Adrenal gland (tissue), 12 donors: ENCODE measurements around the gene CATSPERZ. TPM values are rescaled to one million over a fixed set of nuclear protein-coding genes. Genes with fewer than 3 reads are reported as not detected.
A peak's percentile ranks its signal among the peaks of the same experiment; 100 is the strongest.
"Not testable (repeated sequence)": the region's sequence is repeated elsewhere in the genome, so short reads cannot be mapped to it uniquely, and the experiment has no call there.

Source experiments
- DNase-seq, 7 donors: peaks; one replicate each; pipeline ENCODE4 v3.0.0-alpha.2; 2019 to 2020
- H3K27ac ChIP-seq, 5 donors: fragments of 200-600 bp; sonication (generic) in 4 of 5; 1 replicate in 3 of 5; 2 replicates in 2 of 5; pipeline versions ENCODE4 v1.5.1 to v1.8.0; 2016 to 2020; ENCODE audit warnings: mild to moderate bottlenecking in 1 of 5
- H3K27me3 ChIP-seq: fragments of 200-600 bp; 2 replicates; pipeline ENCODE4 v1.8.0; 2021
- H3K36me3 ChIP-seq, 2 donors: fragments of 200-600 bp; replicated peaks in 1 of 2; 1 replicate in 1 of 2; 2 replicates in 1 of 2; pipeline versions ENCODE4 v1.5.1 to v1.8.0; 2018 to 2022
- H3K4me1 ChIP-seq, 2 donors: fragments of 200-600 bp; replicated peaks in 1 of 2; 1 replicate in 1 of 2; 2 replicates in 1 of 2; pipeline versions ENCODE4 v1.5.1 to v1.8.0; 2018 to 2021
- H3K4me3 ChIP-seq, 4 donors: fragments of 200-600 bp; sonication (generic) in 3 of 4; one replicate each; pipeline ENCODE4 v1.5.1; 2016 to 2018
- H3K9me3 ChIP-seq, 3 donors: fragments of 200-600 bp; sonication (generic) in 1 of 3; replicated peaks in 1 of 3; 1 replicate in 2 of 3; 2 replicates in 1 of 3; pipeline versions ENCODE4 v1.5.1 to v1.8.0; 2016 to 2021
- POLR2A ChIP-seq, 2 donors: fragments of 450-650 bp; IDR thresholded peaks; one replicate each; pipeline ENCODE4 v1.6.1; 2017; ENCODE audit warnings: antibody characterized with exemption in 2 of 2, mild to moderate bottlenecking in 2 of 2, moderate library complexity in 1 of 2
- WGBS, 4 donors: extraction: QIAGEN DNeasy Blood & Tissue Kit in 2 of 4; methylation state at CpG; one replicate each; pipeline versions ENCODE4 v1.1.5 to v1.1.7; 2013 to 2017; 5-methylcytosine and 5-hydroxymethylcytosine counted together
- intact Hi-C, 2 donors: fragments of 100-400 bp; cut with DNase I; formaldehyde crosslinking; loops; one replicate each; pipeline versions ENCODE4 v1.14.1 to v1.15.0; 2022 to 2023
- polyA plus RNA-seq, 3 donors: library from polyadenylated mRNA; stranded (reverse); fragments of 200-250 nt in 2 of 3; fragments of 350-450 nt in 1 of 3; fragmentation: Illumina TruSeq in 1 of 3; extraction: RNeasy Lipid Tissue Mini Kit (QIAGEN cat#74804) in 1 of 3; gene quantifications; one replicate each; pipeline ENCODE4 v1.2.3, GENCODE V29; 2013 to 2014
- total RNA-seq, 9 donors: library from RNA; depleted of rRNA in 4 of 9; stranded (reverse); fragments of >200 nt in 4 of 9; fragments of 120-200 nt in 1 of 9; fragmentation: NEBNext Ultra II Directional in 1 of 9; extraction: Animal tissue kit (Norgen Biotek cat#: 25700) in 1 of 9; gene quantifications; one replicate each; pipeline versions ENCODE4 v1.1.0 to v1.2.4, GENCODE V29; 2013 to 2023
- TF ChIP-seq, protein P1 (sequence below), 6 experiments: fragments of 450-650 bp in 4 of 6; fragments of 200-600 bp in 2 of 6; sonication (generic) in 1 of 6; IDR thresholded peaks; 1 replicate in 5 of 6; 2 replicates in 1 of 6; pipeline versions ENCODE4 v1.5.1 to v1.8.0; 2016 to 2021; ENCODE audit warnings: antibody characterized with exemption in 6 of 6, mild to moderate bottlenecking in 2 of 6, moderate library complexity in 1 of 6
- donor health status: healthy with polysubstance abuse.
- donor health status: Bipolar disorder and iron deficiency.
- donor health status: DM: yes; HTN: yes; CAD: no.
- donor health status: DM: no; HTN: no; CAD: no.
- donor health status: DM: no; HTN: no; CAD: no.
- donor health status: DM: yes; HTN: yes; CAD: no.

The CATSPERZ gene
- total and polyA plus RNA-seq, 12 donors, result 0.28 to 1.2 (median 0.71) TPM; not detected in 8

DNA sequence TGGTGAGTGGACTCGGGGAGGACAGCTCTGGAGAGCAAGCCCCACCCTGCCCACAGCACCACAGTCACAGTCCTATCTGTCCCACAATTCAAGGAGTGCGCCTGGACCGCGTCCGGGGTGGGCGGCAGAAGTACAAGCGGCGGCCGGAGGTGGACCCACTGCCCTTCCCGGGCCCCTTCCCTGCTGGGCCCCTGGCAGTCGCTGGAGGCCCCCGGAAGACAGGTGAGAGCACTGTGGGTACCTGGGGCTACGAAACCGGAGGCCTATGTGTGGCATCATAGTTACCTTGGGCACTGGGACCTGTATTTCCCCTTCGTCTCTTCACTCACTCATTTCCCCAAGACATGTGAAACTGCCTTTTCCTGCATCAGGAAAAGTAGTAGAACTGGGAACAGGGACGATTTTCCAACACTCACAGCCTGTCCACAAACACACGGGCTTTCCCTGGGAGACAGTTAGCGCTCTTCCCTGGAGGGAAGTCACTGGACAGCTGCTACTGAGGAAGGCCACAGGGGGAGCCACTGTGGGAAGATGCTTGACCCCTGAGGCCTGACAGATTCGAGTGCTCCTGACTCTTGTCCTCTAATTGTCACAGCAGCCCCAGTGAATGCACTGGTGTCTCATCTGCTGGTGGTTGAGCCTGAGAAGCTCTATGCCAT is 14.1 kb downstream of the CATSPERZ start:
- no peaks in the 10 kb centered on the region for H3K9me3 ChIP-seq
- no peak for TF ChIP-seq POLR2A (IDR thresholded peaks at IDR 0.05)
- TF ChIP-seq, protein P1, sequence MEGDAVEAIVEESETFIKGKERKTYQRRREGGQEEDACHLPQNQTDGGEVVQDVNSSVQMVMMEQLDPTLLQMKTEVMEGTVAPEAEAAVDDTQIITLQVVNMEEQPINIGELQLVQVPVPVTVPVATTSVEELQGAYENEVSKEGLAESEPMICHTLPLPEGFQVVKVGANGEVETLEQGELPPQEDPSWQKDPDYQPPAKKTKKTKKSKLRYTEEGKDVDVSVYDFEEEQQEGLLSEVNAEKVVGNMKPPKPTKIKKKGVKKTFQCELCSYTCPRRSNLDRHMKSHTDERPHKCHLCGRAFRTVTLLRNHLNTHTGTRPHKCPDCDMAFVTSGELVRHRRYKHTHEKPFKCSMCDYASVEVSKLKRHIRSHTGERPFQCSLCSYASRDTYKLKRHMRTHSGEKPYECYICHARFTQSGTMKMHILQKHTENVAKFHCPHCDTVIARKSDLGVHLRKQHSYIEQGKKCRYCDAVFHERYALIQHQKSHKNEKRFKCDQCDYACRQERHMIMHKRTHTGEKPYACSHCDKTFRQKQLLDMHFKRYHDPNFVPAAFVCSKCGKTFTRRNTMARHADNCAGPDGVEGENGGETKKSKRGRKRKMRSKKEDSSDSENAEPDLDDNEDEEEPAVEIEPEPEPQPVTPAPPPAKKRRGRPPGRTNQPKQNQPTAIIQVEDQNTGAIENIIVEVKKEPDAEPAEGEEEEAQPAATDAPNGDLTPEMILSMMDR (IDR thresholded peaks at IDR 0.05), result no peak
- H3K27me3 ChIP-seq, result no peaks in the 10 kb centered on the region
- H3K36me3 ChIP-seq, result peaks cover 0 to 23% of the 10 kb centered on the region in 2 donors
- H3K27ac ChIP-seq, result peak overlapping the region in 4 of 5 donors; percentile 41 to 85 (median 63)
- intact Hi-C loops, result loop anchor here in 1 of 2 donors (5.0 kb wide), 1 partner anchor 38 kb away; no protein-coding TSS in a partner anchor
- H3K4me3 ChIP-seq, result no peak overlapping the region
- DNase-seq, result no peak
- WGBS, 4 donors, result 84 to 88% (median 85%) methylated on average over 15 to 19 of the region's 19 CpGs
- H3K4me1 ChIP-seq, result peaks cover 6 to 14% of the 10 kb centered on the region in 2 donors

DNA sequence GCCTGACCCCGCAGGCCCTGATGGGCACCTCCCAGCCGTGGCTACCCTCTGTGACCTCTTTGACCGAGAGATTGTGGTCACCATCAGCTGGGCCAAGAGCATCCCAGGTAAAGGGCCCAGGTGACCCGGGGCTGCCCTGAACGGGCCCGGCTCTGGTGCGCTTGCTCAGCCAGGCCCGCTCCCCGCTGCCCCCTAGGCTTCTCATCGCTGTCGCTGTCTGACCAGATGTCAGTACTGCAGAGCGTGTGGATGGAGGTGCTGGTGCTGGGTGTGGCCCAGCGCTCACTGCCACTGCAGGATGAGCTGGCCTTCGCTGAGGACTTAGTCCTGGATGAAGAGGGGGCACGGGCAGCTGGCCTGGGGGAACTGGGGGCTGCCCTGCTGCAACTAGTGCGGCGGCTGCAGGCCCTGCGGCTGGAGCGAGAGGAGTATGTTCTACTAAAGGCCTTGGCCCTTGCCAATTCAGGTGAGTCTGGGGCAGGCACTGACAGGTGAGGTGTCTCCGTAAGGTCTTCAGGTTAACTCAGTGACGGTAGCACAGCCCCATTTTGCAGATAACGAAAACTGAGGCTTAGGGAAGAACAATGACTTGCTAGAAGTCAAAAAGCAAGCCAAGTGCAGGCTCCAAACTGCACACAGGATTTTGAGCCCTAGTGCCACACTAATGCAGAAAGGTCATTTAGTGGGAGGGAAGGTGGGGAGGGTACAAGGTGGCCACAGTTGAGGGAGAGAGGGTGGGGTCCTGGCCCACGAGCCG is 14.8 kb downstream of the CATSPERZ start:
- intact Hi-C loops, result loop anchor here in 1 of 2 donors (5.0 kb wide), 1 partner anchor 37 kb away; no protein-coding TSS in a partner anchor
- WGBS, 4 donors, result 87 to 91% (median 90%) methylated on average over 13 to 24 of the region's 24 CpGs
- TF ChIP-seq, protein P1 (IDR thresholded peaks at IDR 0.05), result no peak
- no peak for TF ChIP-seq POLR2A (IDR thresholded peaks at IDR 0.05)
- H3K4me3 ChIP-seq, result no peak overlapping the region
- H3K27me3 ChIP-seq, result no peaks in the 10 kb centered on the region
- DNase-seq, result peak in 2 of 7 donors; percentile 27 to 52
- H3K4me1 ChIP-seq, result peaks cover 10 to 20% of the 10 kb centered on the region in 2 donors
- H3K9me3 ChIP-seq, result no peaks in the 10 kb centered on the region
- peak overlapping the region in 1 of 5 donors; percentile 81 for H3K27ac ChIP-seq
- peaks cover 0 to 23% of the 10 kb centered on the region in 2 donors for H3K36me3 ChIP-seq

DNA sequence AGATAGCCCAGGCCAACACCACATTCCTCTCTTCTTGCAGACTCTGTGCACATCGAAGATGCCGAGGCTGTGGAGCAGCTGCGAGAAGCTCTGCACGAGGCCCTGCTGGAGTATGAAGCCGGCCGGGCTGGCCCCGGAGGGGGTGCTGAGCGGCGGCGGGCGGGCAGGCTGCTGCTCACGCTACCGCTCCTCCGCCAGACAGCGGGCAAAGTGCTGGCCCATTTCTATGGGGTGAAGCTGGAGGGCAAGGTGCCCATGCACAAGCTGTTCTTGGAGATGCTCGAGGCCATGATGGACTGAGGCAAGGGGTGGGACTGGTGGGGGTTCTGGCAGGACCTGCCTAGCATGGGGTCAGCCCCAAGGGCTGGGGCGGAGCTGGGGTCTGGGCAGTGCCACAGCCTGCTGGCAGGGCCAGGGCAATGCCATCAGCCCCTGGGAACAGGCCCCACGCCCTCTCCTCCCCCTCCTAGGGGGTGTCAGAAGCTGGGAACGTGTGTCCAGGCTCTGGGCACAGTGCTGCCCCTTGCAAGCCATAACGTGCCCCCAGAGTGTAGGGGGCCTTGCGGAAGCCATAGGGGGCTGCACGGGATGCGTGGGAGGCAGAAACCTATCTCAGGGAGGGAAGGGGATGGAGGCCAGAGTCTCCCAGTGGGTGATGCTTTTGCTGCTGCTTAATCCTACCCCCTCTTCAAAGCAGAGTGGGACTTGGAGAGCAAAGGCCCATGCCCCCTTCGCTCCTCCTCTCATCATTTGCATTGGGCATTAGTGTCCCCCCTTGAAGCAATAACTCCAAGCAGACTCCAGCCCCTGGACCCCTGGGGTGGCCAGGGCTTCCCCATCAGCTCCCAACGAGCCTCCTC is 15.7 kb downstream of the CATSPERZ start:
- intact Hi-C loops, DNase-seq, H3K27me3 ChIP-seq, H3K4me3 ChIP-seq, H3K9me3 ChIP-seq: not testable (repeated sequence)
- WGBS, 4 donors, result 68 to 75% (median 71%) methylated on average over 2 to 25 of the region's 25 CpGs
- H3K27ac ChIP-seq, result peak overlapping the region in 2 of 5 donors; percentile 98 to 100
- peaks cover 10 to 20% of the 10 kb centered on the region in 2 donors for H3K4me1 ChIP-seq
- peaks cover 0 to 23% of the 10 kb centered on the region in 2 donors for H3K36me3 ChIP-seq

DNA sequence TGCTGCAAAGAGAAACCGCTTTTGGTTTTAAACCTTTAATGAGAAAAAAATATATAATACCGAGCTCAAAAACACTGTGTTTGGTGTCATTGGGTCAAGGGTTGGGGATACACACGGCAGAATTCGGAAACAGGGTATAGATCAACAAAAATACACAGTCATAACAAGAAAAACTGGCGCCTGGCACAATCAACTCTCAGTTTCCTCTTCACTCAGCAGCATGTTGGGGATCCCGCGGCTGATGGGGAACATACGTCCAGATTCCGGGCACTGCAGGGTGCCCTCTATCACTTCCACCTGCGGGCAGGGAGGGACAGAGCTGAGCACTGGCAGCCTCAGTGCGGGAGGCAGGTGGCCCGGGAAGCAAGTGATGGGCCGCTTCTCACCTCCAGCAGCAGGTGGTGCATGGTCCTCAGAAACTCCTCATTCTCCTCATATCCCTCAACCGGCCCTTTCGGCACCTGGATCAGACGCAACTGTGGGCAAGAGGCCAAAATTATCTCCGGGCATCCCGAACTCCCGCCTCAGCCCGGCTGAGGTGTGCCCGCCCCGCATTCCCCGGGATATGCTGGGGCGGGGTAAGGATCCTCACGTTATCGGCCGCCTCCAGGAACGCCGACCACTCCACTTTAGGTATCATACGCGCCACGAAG is 16.6 kb downstream of the CATSPERZ start:
- intact Hi-C loops, result no loop called here
- TF ChIP-seq, protein P1 (IDR thresholded peaks at IDR 0.05), result no peak
- TF ChIP-seq POLR2A (IDR thresholded peaks at IDR 0.05), result no peak
- peak in 6 of 7 donors; percentile 43 to 76 (median 56) for DNase-seq
- Histone ChIP-seq H3K36me3 (peaks cover 0 to 27% of the 10 kb centered on the region in 2 donors), H3K4me3 (peak overlapping the region; percentile 41 to 92 (median 64)), H3K27ac (peak overlapping the region; percentile 87 to 100 (median 98)), H3K4me1 (peaks cover 10 to 20% of the 10 kb centered on the region in 2 donors), H3K9me3 (no peaks in the 10 kb centered on the region), H3K27me3 (no peaks in the 10 kb centered on the region)
- 5 to 11% (median 6%) methylated on average over 17 to 32 of the region's 32 CpGs for WGBS, 4 donors
